ENCODE data around the gene MCRIP2. TPM values are rescaled to one million over a fixed set of nuclear protein-coding genes. Genes with fewer than 3 reads are reported as not detected.
"Not testable (repeated sequence)": the region's sequence is repeated elsewhere in the genome, so short reads cannot be mapped to it uniquely, and the experiment has no call there.

The MCRIP2 gene
- total RNA-seq, 1 donor from 2014 or later: 20.9 TPM

DNA sequence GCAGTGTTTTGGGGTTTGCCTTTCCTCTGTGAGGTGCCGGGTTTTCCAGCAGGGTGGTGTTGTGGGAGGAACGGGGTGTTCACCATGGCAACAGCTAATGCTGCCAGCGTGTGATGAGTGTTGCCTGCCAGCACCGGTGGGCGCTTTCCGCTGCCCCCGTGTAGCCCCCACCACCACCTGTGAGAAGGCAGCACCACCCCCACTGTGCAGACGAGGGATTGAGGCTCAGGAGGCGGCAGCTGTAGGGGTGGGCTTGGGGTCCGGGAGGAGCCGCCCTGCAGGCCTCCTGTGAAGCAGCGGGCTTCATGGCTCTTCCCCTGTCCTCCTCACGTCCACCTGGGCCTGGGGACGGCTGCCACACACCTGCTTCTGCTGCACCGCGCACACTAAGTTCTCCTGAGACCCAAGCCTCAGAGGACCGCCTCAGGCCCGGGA is 46.5 kb upstream of the MCRIP2 start:
- H3K27me3 Mint-ChIP-seq (ENCODE audit: low read depth, unreplicated experiment): no peaks in the 10 kb centered on the region
- no peaks in the 10 kb centered on the region for H3K27me3 ChIP-seq (ENCODE audit: insufficient read depth, low read length)
- H3K36me3 ChIP-seq (ENCODE audit: insufficient read depth, low read length): no peaks in the 10 kb centered on the region
- FAIRE-seq: no peak
- H3K4me2 ChIP-seq (ENCODE audit: low read length): no peak overlapping the region
- H3K27ac Mint-ChIP-seq (ENCODE audit: unreplicated experiment): no peak overlapping the region
- H3K9me3 ChIP-seq (ENCODE audit: insufficient read depth, low read depth, low read length): no peaks in the 10 kb centered on the region
- no peak overlapping the region for H3K9ac ChIP-seq (ENCODE audit: low read length)
- no peak overlapping the region for H3K4me3 Mint-ChIP-seq (ENCODE audit: unreplicated experiment)
- TF ChIP-seq, protein P1, sequence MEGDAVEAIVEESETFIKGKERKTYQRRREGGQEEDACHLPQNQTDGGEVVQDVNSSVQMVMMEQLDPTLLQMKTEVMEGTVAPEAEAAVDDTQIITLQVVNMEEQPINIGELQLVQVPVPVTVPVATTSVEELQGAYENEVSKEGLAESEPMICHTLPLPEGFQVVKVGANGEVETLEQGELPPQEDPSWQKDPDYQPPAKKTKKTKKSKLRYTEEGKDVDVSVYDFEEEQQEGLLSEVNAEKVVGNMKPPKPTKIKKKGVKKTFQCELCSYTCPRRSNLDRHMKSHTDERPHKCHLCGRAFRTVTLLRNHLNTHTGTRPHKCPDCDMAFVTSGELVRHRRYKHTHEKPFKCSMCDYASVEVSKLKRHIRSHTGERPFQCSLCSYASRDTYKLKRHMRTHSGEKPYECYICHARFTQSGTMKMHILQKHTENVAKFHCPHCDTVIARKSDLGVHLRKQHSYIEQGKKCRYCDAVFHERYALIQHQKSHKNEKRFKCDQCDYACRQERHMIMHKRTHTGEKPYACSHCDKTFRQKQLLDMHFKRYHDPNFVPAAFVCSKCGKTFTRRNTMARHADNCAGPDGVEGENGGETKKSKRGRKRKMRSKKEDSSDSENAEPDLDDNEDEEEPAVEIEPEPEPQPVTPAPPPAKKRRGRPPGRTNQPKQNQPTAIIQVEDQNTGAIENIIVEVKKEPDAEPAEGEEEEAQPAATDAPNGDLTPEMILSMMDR (IDR thresholded peaks at IDR 0.05; ENCODE audit: insufficient read depth, low read depth, low read length): no peak
- TF ChIP-seq EZH2 (IDR thresholded peaks at IDR 0.05; ENCODE audit: insufficient read depth, low read length): no peak
- H4K20me1 ChIP-seq (ENCODE audit: insufficient read depth, low read length): peaks cover 75% of the 10 kb centered on the region
- peaks cover 74% of the 10 kb centered on the region for H3K79me2 ChIP-seq (ENCODE audit: insufficient read depth, low read length)
- H3K4me1 Mint-ChIP-seq (ENCODE audit: low read depth, unreplicated experiment): peaks cover 6% of the 10 kb centered on the region
- no peak for DNase-seq (ENCODE audit: low read depth)
- H2AFZ ChIP-seq (ENCODE audit: low read depth, low read length): no peak overlapping the region
- H3K4me1 ChIP-seq (ENCODE audit: insufficient read depth, low read length): peaks cover 8% of the 10 kb centered on the region
- H3K36me3 Mint-ChIP-seq (ENCODE audit: low read depth, unreplicated experiment): peaks cover 15% of the 10 kb centered on the region
- no peak overlapping the region for H3K27ac ChIP-seq (ENCODE audit: low read depth, low read length)
- H3K9me3 Mint-ChIP-seq (ENCODE audit: unreplicated experiment): no peaks in the 10 kb centered on the region
- H3K4me3 ChIP-seq (ENCODE audit: insufficient read depth, low read depth, low read length): no peak overlapping the region

GRCh38 chr16:595942-596735 is 45.5 kb upstream of the MCRIP2 start:
- H3K27me3 ChIP-seq (ENCODE audit: insufficient read depth, low read length): no peaks in the 10 kb centered on the region
- H3K36me3 ChIP-seq (ENCODE audit: insufficient read depth, low read length): no peaks in the 10 kb centered on the region
- no peak overlapping the region for H3K4me3 ChIP-seq (ENCODE audit: insufficient read depth, low read depth, low read length)
- H3K4me1 ChIP-seq (ENCODE audit: insufficient read depth, low read length): peaks cover 2% of the 10 kb centered on the region
- H3K79me2 ChIP-seq (ENCODE audit: insufficient read depth, low read length): peaks cover 64% of the 10 kb centered on the region
- Mint-ChIP-seq H3K9me3 (ENCODE audit: unreplicated experiment) (no peaks in the 10 kb centered on the region), H3K27ac (ENCODE audit: unreplicated experiment) (no peak overlapping the region), H3K4me1 (ENCODE audit: low read depth, unreplicated experiment) (peaks cover 1% of the 10 kb centered on the region), H3K36me3 (ENCODE audit: low read depth, unreplicated experiment) (peaks cover 15% of the 10 kb centered on the region), H3K4me3 (ENCODE audit: unreplicated experiment) (no peak overlapping the region), H3K27me3 (ENCODE audit: low read depth, unreplicated experiment) (no peaks in the 10 kb centered on the region)
- no peak for DNase-seq (ENCODE audit: low read depth)
- H3K9ac ChIP-seq (ENCODE audit: low read length): no peak overlapping the region
- H3K9me3 ChIP-seq (ENCODE audit: insufficient read depth, low read depth, low read length): no peaks in the 10 kb centered on the region
- no peak overlapping the region for H3K27ac ChIP-seq (ENCODE audit: low read depth, low read length)
- H4K20me1 ChIP-seq (ENCODE audit: insufficient read depth, low read length): peaks cover 74% of the 10 kb centered on the region
- H2AFZ ChIP-seq (ENCODE audit: low read depth, low read length): no peak overlapping the region
- FAIRE-seq: no peak
- H3K4me2 ChIP-seq (ENCODE audit: low read length): no peak overlapping the region
- TF ChIP-seq, protein P1 (IDR thresholded peaks at IDR 0.05; ENCODE audit: insufficient read depth, low read depth, low read length): no peak
- no peak for TF ChIP-seq EZH2 (IDR thresholded peaks at IDR 0.05; ENCODE audit: insufficient read depth, low read length)

DNA sequence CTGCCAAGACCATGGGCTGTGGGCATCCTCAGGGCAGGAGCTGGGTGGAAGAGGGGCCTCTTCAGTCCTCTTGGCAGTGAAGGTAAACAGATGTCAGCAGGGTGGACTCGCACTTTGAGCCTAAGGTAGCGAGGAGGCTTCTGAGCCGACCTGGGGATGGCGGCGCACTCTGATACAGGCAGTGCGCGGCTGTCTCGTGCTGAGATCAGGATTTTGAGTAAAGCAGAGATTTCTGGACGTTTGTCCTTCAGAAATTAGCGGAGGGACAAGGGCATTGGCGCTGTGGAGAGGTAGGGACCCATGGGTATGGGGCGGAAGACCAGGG is 44.9 kb upstream of the MCRIP2 start:
- no peak for TF ChIP-seq EZH2 (IDR thresholded peaks at IDR 0.05; ENCODE audit: insufficient read depth, low read length)
- TF ChIP-seq, protein P1 (IDR thresholded peaks at IDR 0.05; ENCODE audit: insufficient read depth, low read depth, low read length): no peak
- DNase-seq (ENCODE audit: low read depth): no peak
- H3K9me3 Mint-ChIP-seq (ENCODE audit: unreplicated experiment): no peaks in the 10 kb centered on the region
- Histone ChIP-seq H3K27me3 (ENCODE audit: insufficient read depth, low read length) (no peaks in the 10 kb centered on the region), H3K4me2 (ENCODE audit: low read length) (no peak overlapping the region), H3K27ac (ENCODE audit: low read depth, low read length) (no peak overlapping the region), H4K20me1 (ENCODE audit: insufficient read depth, low read length) (peaks cover 74% of the 10 kb centered on the region), H3K79me2 (ENCODE audit: insufficient read depth, low read length) (peaks cover 60% of the 10 kb centered on the region), H3K4me1 (ENCODE audit: insufficient read depth, low read length) (no peaks in the 10 kb centered on the region), H3K36me3 (ENCODE audit: insufficient read depth, low read length) (no peaks in the 10 kb centered on the region), H3K9me3 (ENCODE audit: insufficient read depth, low read depth, low read length) (no peaks in the 10 kb centered on the region), H3K4me3 (ENCODE audit: insufficient read depth, low read depth, low read length) (no peak overlapping the region), H3K9ac (ENCODE audit: low read length) (no peak overlapping the region), H2AFZ (ENCODE audit: low read depth, low read length) (no peak overlapping the region)
- H3K4me1 Mint-ChIP-seq (ENCODE audit: low read depth, unreplicated experiment): no peaks in the 10 kb centered on the region
- peaks cover 15% of the 10 kb centered on the region for H3K36me3 Mint-ChIP-seq (ENCODE audit: low read depth, unreplicated experiment)
- FAIRE-seq: no peak
- H3K4me3 Mint-ChIP-seq (ENCODE audit: unreplicated experiment): no peak overlapping the region
- no peak overlapping the region for H3K27ac Mint-ChIP-seq (ENCODE audit: unreplicated experiment)
- H3K27me3 Mint-ChIP-seq (ENCODE audit: low read depth, unreplicated experiment): no peaks in the 10 kb centered on the region

GRCh38 chr16:597655-598054 is 44.0 kb upstream of the MCRIP2 start:
- not testable (repeated sequence) for H3K36me3 ChIP-seq (ENCODE audit: insufficient read depth, low read length); H3K4me1 ChIP-seq (ENCODE audit: insufficient read depth, low read length); H3K27ac Mint-ChIP-seq (ENCODE audit: unreplicated experiment); H2AFZ ChIP-seq (ENCODE audit: low read depth, low read length); H3K4me1 Mint-ChIP-seq (ENCODE audit: low read depth, unreplicated experiment); DNase-seq (ENCODE audit: low read depth); H3K9me3 Mint-ChIP-seq (ENCODE audit: unreplicated experiment); H3K9ac ChIP-seq (ENCODE audit: low read length); H3K27ac ChIP-seq (ENCODE audit: low read depth, low read length); H3K27me3 Mint-ChIP-seq (ENCODE audit: low read depth, unreplicated experiment); FAIRE-seq; H3K4me3 ChIP-seq (ENCODE audit: insufficient read depth, low read depth, low read length); H3K4me2 ChIP-seq (ENCODE audit: low read length); H3K27me3 ChIP-seq (ENCODE audit: insufficient read depth, low read length); H3K4me3 Mint-ChIP-seq (ENCODE audit: unreplicated experiment); H3K9me3 ChIP-seq (ENCODE audit: insufficient read depth, low read depth, low read length)
- peaks cover 13% of the 10 kb centered on the region for H3K36me3 Mint-ChIP-seq (ENCODE audit: low read depth, unreplicated experiment)
- peaks cover 67% of the 10 kb centered on the region for H4K20me1 ChIP-seq (ENCODE audit: insufficient read depth, low read length)
- H3K79me2 ChIP-seq (ENCODE audit: insufficient read depth, low read length): peaks cover 52% of the 10 kb centered on the region

Data from astrocyte (in vitro differentiated cells and primary cell).